ENCODE results near the gene UHRF2. TPM values are rescaled to one million over a fixed set of nuclear protein-coding genes. Genes with fewer than 3 reads are reported as not detected.

UHRF2 gene
- total and polyA plus RNA-seq, 9 donors: 27.2 to 63.3 (median 46.3) TPM

GRCh38 chr9:6417186-6417585, 4.2 kb downstream of the UHRF2 start:
- Histone ChIP-seq H3K4me3 (no peak overlapping the region), H3K27me3 (no peaks in the 10 kb centered on the region), H3K27ac (no peak overlapping the region), H3K36me3 (no peaks in the 10 kb centered on the region), H3K9me3 (no peaks in the 10 kb centered on the region), H3K4me1 (ENCODE audit: insufficient read depth) (peaks cover 7% of the 10 kb centered on the region)
- DNase-seq: no peak
- TF ChIP-seq EP300 (IDR thresholded peaks at IDR 0.05): no peak
- no peak for TF ChIP-seq CTCF (IDR thresholded peaks at IDR 0.05)
- TF ChIP-seq POLR2A (IDR thresholded peaks at IDR 0.05): no peak
- intact Hi-C loops (cut with DNase I): loop anchor here in 2 of 4 donors (10.0 kb wide), 2 partner anchors 258 to 268 kb away; no protein-coding TSS in a partner anchor
- WGBS, 3 donors: 63 to 72% (median 70%) methylated on average over 3 of the region's 3 CpGs

- intact Hi-C loops (cut with DNase I): loop anchor here in 2 of 4 donors (10.0 kb wide), 2 partner anchors 256 to 266 kb away; no protein-coding TSS in a partner anchor
Measured at GRCh38 chr9:6418764-6419163, 5.8 kb downstream of the UHRF2 start.

GRCh38 chr9:6424940-6425339, 11.9 kb downstream of the UHRF2 start:
- DNase-seq: no peak
- intact Hi-C loops (cut with DNase I): no loop called here
- H3K9me3 ChIP-seq: no peaks in the 10 kb centered on the region
- no peak overlapping the region for H3K4me3 ChIP-seq
- no peaks in the 10 kb centered on the region for H3K36me3 ChIP-seq
- H3K27me3 ChIP-seq: no peaks in the 10 kb centered on the region
- H3K4me1 ChIP-seq (ENCODE audit: insufficient read depth): peaks cover 3% of the 10 kb centered on the region
- TF ChIP-seq EP300 (IDR thresholded peaks at IDR 0.05) (no peak), CTCF (IDR thresholded peaks at IDR 0.05) (no peak), POLR2A (IDR thresholded peaks at IDR 0.05) (no peak)
- 41 to 50% (median 49%) methylated on average over 1 of the region's 1 CpG for WGBS, 3 donors
- H3K27ac ChIP-seq: no peak overlapping the region

More at GRCh38 chr9:6418764-6419163, 5.8 kb downstream of the UHRF2 start:
- TF ChIP-seq CTCF (IDR thresholded peaks at IDR 0.05) (no peak), POLR2A (IDR thresholded peaks at IDR 0.05) (no peak), EP300 (IDR thresholded peaks at IDR 0.05) (no peak)
- no peak for DNase-seq
- H3K4me3 ChIP-seq: no peak overlapping the region
- no peaks in the 10 kb centered on the region for H3K36me3 ChIP-seq
- H3K27ac ChIP-seq: no peak overlapping the region
- 78 to 92% (median 89%) methylated on average over 3 of the region's 3 CpGs for WGBS, 3 donors
- no peaks in the 10 kb centered on the region for H3K27me3 ChIP-seq
- H3K9me3 ChIP-seq: no peaks in the 10 kb centered on the region
- H3K4me1 ChIP-seq (ENCODE audit: insufficient read depth): peaks cover 7% of the 10 kb centered on the region

- DNase-seq: no peak
- no peaks in the 10 kb centered on the region for H3K9me3 ChIP-seq
- no peak overlapping the region for H3K27ac ChIP-seq
- H3K4me3 ChIP-seq: no peak overlapping the region
- no peaks in the 10 kb centered on the region for H3K27me3 ChIP-seq
- no peaks in the 10 kb centered on the region for H3K36me3 ChIP-seq
- TF ChIP-seq CTCF (IDR thresholded peaks at IDR 0.05) (no peak), POLR2A (IDR thresholded peaks at IDR 0.05) (no peak), EP300 (IDR thresholded peaks at IDR 0.05) (no peak)
- 56 to 70% (median 63%) methylated on average over 2 of the region's 2 CpGs for WGBS, 3 donors
- intact Hi-C loops (cut with DNase I): no loop called here
- peaks cover 3% of the 10 kb centered on the region for H3K4me1 ChIP-seq (ENCODE audit: insufficient read depth)
Measured at GRCh38 chr9:6426117-6426516, 13.1 kb downstream of the UHRF2 start.

Data from ovary (tissue), 9 donors.